SJSA1 (cell line): ENCODE measurements around the gene TMEM163. TPM values are rescaled to one million over a fixed set of nuclear protein-coding genes. Genes with fewer than 3 reads are reported as not detected.

Experiments
- DNase-seq, 2 experiments: peaks; one replicate each; pipeline ENCODE4 v3.0.0-alpha.2; 2015 to 2020; ENCODE audit warnings: low spot score in 2 of 2, low read depth in 1 of 2
- H3K27ac ChIP-seq: fragments of 250-450 bp; sonication (Bioruptor Pico); 2 replicates; pipeline ENCODE4 v1.5.1; 2020; ENCODE audit warnings: mild to moderate bottlenecking, moderate library complexity
- H3K27me3 ChIP-seq: fragments of 250-450 bp; sonication (Bioruptor Pico); replicated peaks from 2 replicates; pipeline ENCODE4 v1.5.1; 2020; ENCODE audit warnings: mild to moderate bottlenecking, moderate library complexity
- H3K36me3 ChIP-seq: fragments of 250-450 bp; sonication (Bioruptor Pico); 2 replicates; pipeline ENCODE4 v1.5.1; 2020; ENCODE audit warnings: mild to moderate bottlenecking
- H3K4me1 ChIP-seq: fragments of 250-450 bp; sonication (Bioruptor Pico); replicated peaks from 2 replicates; pipeline ENCODE4 v1.6.1; 2021; ENCODE audit warnings: mild to moderate bottlenecking
- H3K4me3 ChIP-seq: fragments of 250-450 bp; sonication (Bioruptor Pico); 2 replicates; pipeline ENCODE4 v1.5.1; 2020; ENCODE audit warnings: mild to moderate bottlenecking
- H3K9me3 ChIP-seq: fragments of 250-450 bp; sonication (Bioruptor Pico); replicated peaks from 2 replicates; pipeline ENCODE4 v1.5.1; 2020; ENCODE audit warnings: mild to moderate bottlenecking
- total RNA-seq: library from RNA; depleted of rRNA; stranded (reverse); fragments of >200 nt; shearing (Covaris generic); gene quantifications from 2 replicates; pipeline ENCODE4 v1.2.3, GENCODE V29; 2014

Gene TMEM163
- total RNA-seq, 1 experiment from 2014 or later: not detected

- Histone ChIP-seq H3K9me3 (no peaks in the 10 kb centered on the region), H3K4me3 (no peak overlapping the region), H3K27me3 (no peaks in the 10 kb centered on the region; the same call in 1 of the 2 replicates), H3K4me1 (no peaks in the 10 kb centered on the region), H3K27ac (no peak overlapping the region), H3K36me3 (no peaks in the 10 kb centered on the region)
- no peak for DNase-seq
Measured at GRCh38 chr2:134676960-134677359, 41.8 kb downstream of the TMEM163 start.

- no peaks in the 10 kb centered on the region; the same call in 1 of the 2 replicates for H3K27me3 ChIP-seq
- no peak for DNase-seq
Measured at GRCh38 chr2:134675314-134675713, 43.5 kb downstream of the TMEM163 start.

GRCh38 chr2:134674687-134675086 lies 44.1 kb downstream of the TMEM163 start:
- H3K4me3 ChIP-seq: no peak overlapping the region

More at GRCh38 chr2:134675314-134675713, 43.5 kb downstream of the TMEM163 start:
- no peak overlapping the region for H3K4me3 ChIP-seq
- H3K9me3 ChIP-seq: no peaks in the 10 kb centered on the region
- H3K36me3 ChIP-seq: no peaks in the 10 kb centered on the region
- no peaks in the 10 kb centered on the region for H3K4me1 ChIP-seq
- no peak overlapping the region for H3K27ac ChIP-seq

GRCh38 chr2:134671513-134671912 lies 47.3 kb downstream of the TMEM163 start:
- Histone ChIP-seq H3K9me3 (no peaks in the 10 kb centered on the region), H3K27me3 (no peaks in the 10 kb centered on the region; the same call in 1 of the 2 replicates), H3K36me3 (no peaks in the 10 kb centered on the region), H3K27ac (no peak overlapping the region), H3K4me3 (no peak overlapping the region), H3K4me1 (no peaks in the 10 kb centered on the region)
- no peak for DNase-seq

More at GRCh38 chr2:134674687-134675086, 44.1 kb downstream of the TMEM163 start:
- H3K36me3 ChIP-seq: no peaks in the 10 kb centered on the region
- no peak for DNase-seq
- no peak overlapping the region for H3K27ac ChIP-seq
- H3K27me3 ChIP-seq: no peaks in the 10 kb centered on the region; the same call in 1 of the 2 replicates
- H3K4me1 ChIP-seq: no peaks in the 10 kb centered on the region
- no peaks in the 10 kb centered on the region for H3K9me3 ChIP-seq

GRCh38 chr2:134670955-134671354 lies 47.8 kb downstream of the TMEM163 start:
- Histone ChIP-seq H3K36me3 (no peaks in the 10 kb centered on the region), H3K27ac (no peak overlapping the region), H3K4me3 (no peak overlapping the region), H3K27me3 (no peaks in the 10 kb centered on the region), H3K9me3 (no peaks in the 10 kb centered on the region), H3K4me1 (no peaks in the 10 kb centered on the region)
- no peak for DNase-seq

- no peak for DNase-seq
- Histone ChIP-seq H3K4me1 (no peaks in the 10 kb centered on the region), H3K27me3 (no peaks in the 10 kb centered on the region; the same call in 1 of the 2 replicates), H3K36me3 (no peaks in the 10 kb centered on the region), H3K4me3 (no peak overlapping the region), H3K9me3 (no peaks in the 10 kb centered on the region), H3K27ac (no peak overlapping the region)
Measured at GRCh38 chr2:134669731-134670669, 48.8 kb downstream of the TMEM163 start.

- DNase-seq: no peak
- H3K27ac ChIP-seq: no peak overlapping the region
Measured at GRCh38 chr2:134668821-134669220, 50.0 kb downstream of the TMEM163 start.

GRCh38 chr2:134667541-134667940 lies 51.3 kb downstream of the TMEM163 start:
- Histone ChIP-seq H3K4me1 (no peaks in the 10 kb centered on the region), H3K4me3 (no peak overlapping the region), H3K27me3 (no peaks in the 10 kb centered on the region; the same call in 1 of the 2 replicates), H3K9me3 (no peaks in the 10 kb centered on the region), H3K27ac (no peak overlapping the region), H3K36me3 (no peaks in the 10 kb centered on the region)
- DNase-seq: no peak

More at GRCh38 chr2:134668821-134669220, 50.0 kb downstream of the TMEM163 start:
- no peak overlapping the region for H3K4me3 ChIP-seq
- H3K27me3 ChIP-seq: no peaks in the 10 kb centered on the region; the same call in 1 of the 2 replicates
- no peaks in the 10 kb centered on the region for H3K4me1 ChIP-seq
- no peaks in the 10 kb centered on the region for H3K9me3 ChIP-seq
- no peaks in the 10 kb centered on the region for H3K36me3 ChIP-seq

GRCh38 chr2:134667081-134667480 lies 51.7 kb downstream of the TMEM163 start:
- Histone ChIP-seq H3K4me3 (no peak overlapping the region), H3K4me1 (no peaks in the 10 kb centered on the region), H3K9me3 (no peaks in the 10 kb centered on the region)

GRCh38 chr2:134665727-134666506 lies 52.9 kb downstream of the TMEM163 start:
- H3K4me3 ChIP-seq: no peak overlapping the region
- H3K27me3 ChIP-seq: no peaks in the 10 kb centered on the region; the same call in 1 of the 2 replicates
- H3K4me1 ChIP-seq: no peaks in the 10 kb centered on the region
- no peak for DNase-seq
- no peaks in the 10 kb centered on the region for H3K36me3 ChIP-seq
- no peak overlapping the region for H3K27ac ChIP-seq
- H3K9me3 ChIP-seq: no peaks in the 10 kb centered on the region

More at GRCh38 chr2:134667081-134667480, 51.7 kb downstream of the TMEM163 start:
- DNase-seq: no peak
- no peak overlapping the region for H3K27ac ChIP-seq
- H3K36me3 ChIP-seq: no peaks in the 10 kb centered on the region
- H3K27me3 ChIP-seq: no peaks in the 10 kb centered on the region; the same call in 1 of the 2 replicates

GRCh38 chr2:134663451-134664450 lies 55.0 kb downstream of the TMEM163 start:
- Histone ChIP-seq H3K27ac (no peak overlapping the region), H3K36me3 (no peaks in the 10 kb centered on the region), H3K27me3 (no peaks in the 10 kb centered on the region; the same call in 1 of the 2 replicates), H3K9me3 (no peaks in the 10 kb centered on the region), H3K4me3 (no peak overlapping the region), H3K4me1 (no peaks in the 10 kb centered on the region)
- DNase-seq: no peak

- no peak for DNase-seq
- Histone ChIP-seq H3K36me3 (no peaks in the 10 kb centered on the region), H3K9me3 (no peaks in the 10 kb centered on the region), H3K27ac (no peak overlapping the region), H3K4me3 (no peak overlapping the region), H3K27me3 (no peaks in the 10 kb centered on the region; the same call in 1 of the 2 replicates), H3K4me1 (no peaks in the 10 kb centered on the region)
Measured at GRCh38 chr2:134662751-134663150, 56.0 kb downstream of the TMEM163 start.
